Hematopoietic multipotent progenitor cell treated with erythropoietin and hydrocortisone succinate and interleukin-3 and kit ligand, for 6 days (in vitro differentiated cells): ENCODE data around the gene ZBTB8OS.
A peak's percentile ranks its signal among the peaks of the same experiment; 100 is the strongest.
"Not testable (repeated sequence)": the region's sequence is repeated elsewhere in the genome, so short reads cannot be mapped to it uniquely, and the experiment has no call there.

ENCODE experiments used
- DNase-seq: peaks from one replicate; pipeline ENCODE4 v3.0.0-alpha.2; 2015

Gene ZBTB8OS

GRCh38 chr1:32650248-32650751 lies at the start of gene ZBTB8OS:
TSS of gene ZBTB8OS (minus strand) at chr1:32650550. CDS start at chr1:32650529, 21 bp downstream.
- DNase-seq, result peak; percentile 99

GRCh38 chr1:32696996-32697395 lies 46.6 kb upstream of the ZBTB8OS start:
- not testable (repeated sequence) for DNase-seq

GRCh38 chr1:32696041-32696440 lies 45.7 kb upstream of the ZBTB8OS start:
- no peak for DNase-seq

- peak; percentile 76 for DNase-seq
Measured at GRCh38 chr1:32695098-32695904, 45.0 kb upstream of the ZBTB8OS start.

GRCh38 chr1:32693455-32694174 lies 43.3 kb upstream of the ZBTB8OS start:
- DNase-seq, result no peak

GRCh38 chr1:32686387-32686786 lies 36.0 kb upstream of the ZBTB8OS start:
- DNase-seq, result no peak

GRCh38 chr1:32685498-32685897 lies 35.1 kb upstream of the ZBTB8OS start:
- no peak for DNase-seq

- DNase-seq, result no peak
Measured at GRCh38 chr1:32684167-32684811, 33.9 kb upstream of the ZBTB8OS start.

GRCh38 chr1:32683397-32683796 lies 33.0 kb upstream of the ZBTB8OS start:
- DNase-seq, result no peak

- no peak for DNase-seq
Measured at GRCh38 chr1:32681999-32682398, 31.6 kb upstream of the ZBTB8OS start.

- no peak for DNase-seq
Measured at GRCh38 chr1:32681509-32681908, 31.2 kb upstream of the ZBTB8OS start.

GRCh38 chr1:32680642-32681041 lies 30.3 kb upstream of the ZBTB8OS start:
- DNase-seq, result no peak

- not testable (repeated sequence) for DNase-seq
Measured at GRCh38 chr1:32679993-32680392, 29.6 kb upstream of the ZBTB8OS start.

GRCh38 chr1:32676945-32677344 lies 26.6 kb upstream of the ZBTB8OS start:
- no peak for DNase-seq

GRCh38 chr1:32668716-32669115 lies 18.4 kb upstream of the ZBTB8OS start:
- not testable (repeated sequence) for DNase-seq

GRCh38 chr1:32666901-32667566 lies 16.7 kb upstream of the ZBTB8OS start:
- no peak for DNase-seq

- no peak for DNase-seq
Measured at GRCh38 chr1:32665915-32666314, 15.6 kb upstream of the ZBTB8OS start.

- no peak for DNase-seq
Measured at GRCh38 chr1:32659581-32659980, 9.2 kb upstream of the ZBTB8OS start.

GRCh38 chr1:32652244-32652962 lies 2.1 kb upstream of the ZBTB8OS start:
- no peak for DNase-seq

GRCh38 chr1:32651461-32652073 lies 1.2 kb upstream of the ZBTB8OS start:
- no peak for DNase-seq

GRCh38 chr1:32650752-32651460 lies 556 bp upstream of the ZBTB8OS start, which contains the start of gene RBBP4:
TSS of gene RBBP4 (plus strand) at chr1:32651208. CDS start at chr1:32651307, 99 bp downstream.
- DNase-seq, result peak; percentile 98
